Stomach smooth muscle (tissue), 2 donors: ENCODE data around the gene USP48.
A peak's percentile ranks its signal among the peaks of the same experiment; 100 is the strongest.

Source experiments
- H3K27ac ChIP-seq: one replicate; pipeline ENCODE4 v1.7.0; 2013; ENCODE audit warnings: mild to moderate bottlenecking, low read length, inconsistent platforms
- H3K27me3 ChIP-seq, 2 donors: one replicate each; pipeline ENCODE4 v1.7.0; 2013; ENCODE audit warnings: low read length in 2 of 2; ENCODE audit not compliant: insufficient read depth in 2 of 2, control insufficient read depth in 1 of 2
- H3K36me3 ChIP-seq, 2 donors: one replicate each; pipeline ENCODE4 v1.7.0; 2013; ENCODE audit warnings: low read length in 2 of 2; ENCODE audit not compliant: control insufficient read depth in 2 of 2, insufficient read depth in 2 of 2
- H3K4me1 ChIP-seq: one replicate; pipeline ENCODE4 v1.7.0; 2013; ENCODE audit warnings: low read length; ENCODE audit not compliant: control insufficient read depth, insufficient read depth
- H3K4me3 ChIP-seq, 2 donors: one replicate each; pipeline ENCODE4 v1.7.0; 2013; ENCODE audit warnings: low read length in 2 of 2
- H3K9ac ChIP-seq, 2 donors: one replicate each; pipeline ENCODE4 v1.7.0; 2013; ENCODE audit warnings: low read length in 2 of 2, mild to moderate bottlenecking in 1 of 2
- H3K9me3 ChIP-seq, 2 donors: one replicate each; pipeline ENCODE4 v1.7.0; 2013; ENCODE audit warnings: low read length in 2 of 2; ENCODE audit not compliant: control insufficient read depth in 2 of 2
- donor health status: healthy.
- donor health status: Pancreatic carcinoma.

The USP48 gene

GRCh38 chr1:21659924-21660326 is 123.0 kb downstream of the USP48 start:
- Histone ChIP-seq H3K9me3 (no peaks in the 10 kb centered on the region), H3K4me1 (no peaks in the 10 kb centered on the region), H3K27me3 (peaks cover 13 to 26% of the 10 kb centered on the region in 2 donors), H3K36me3 (no peaks in the 10 kb centered on the region), H3K9ac (no peak overlapping the region), H3K27ac (no peak overlapping the region), H3K4me3 (no peak overlapping the region)

- Histone ChIP-seq H3K27me3 (peaks cover 13 to 24% of the 10 kb centered on the region in 2 donors), H3K27ac (no peak overlapping the region), H3K36me3 (no peaks in the 10 kb centered on the region), H3K9me3 (no peaks in the 10 kb centered on the region), H3K9ac (no peak overlapping the region), H3K4me1 (no peaks in the 10 kb centered on the region), H3K4me3 (peak overlapping the region in 1 of 2 donors; percentile 22)
These were observed 123.6 kb downstream of the USP48 start for GRCh38 chr1:21659099-21659923.

GRCh38 chr1:21657456-21658190 is 125.3 kb downstream of the USP48 start:
- Histone ChIP-seq H3K9ac (no peak overlapping the region), H3K9me3 (no peaks in the 10 kb centered on the region), H3K4me1 (no peaks in the 10 kb centered on the region), H3K27me3 (peaks cover 18 to 19% of the 10 kb centered on the region in 2 donors), H3K27ac (no peak overlapping the region), H3K4me3 (no peak overlapping the region), H3K36me3 (no peaks in the 10 kb centered on the region)

- no peak overlapping the region for H3K4me3 ChIP-seq
- no peaks in the 10 kb centered on the region for H3K9me3 ChIP-seq
- no peak overlapping the region for H3K27ac ChIP-seq
- no peak overlapping the region for H3K9ac ChIP-seq
- peaks cover 13% of the 10 kb centered on the region for H3K4me1 ChIP-seq
- H3K36me3 ChIP-seq: no peaks in the 10 kb centered on the region
- peaks cover 18 to 29% of the 10 kb centered on the region in 2 donors for H3K27me3 ChIP-seq
These were observed 127.2 kb downstream of the USP48 start for GRCh38 chr1:21655748-21656147.

- Histone ChIP-seq H3K27me3 (peaks cover 19 to 30% of the 10 kb centered on the region in 2 donors), H3K4me1 (peaks cover 13% of the 10 kb centered on the region), H3K27ac (no peak overlapping the region), H3K36me3 (no peaks in the 10 kb centered on the region), H3K9me3 (no peaks in the 10 kb centered on the region), H3K9ac (no peak overlapping the region), H3K4me3 (no peak overlapping the region)
These were observed 127.7 kb downstream of the USP48 start for GRCh38 chr1:21655259-21655658.

GRCh38 chr1:21654209-21654608 is 128.7 kb downstream of the USP48 start:
- H3K4me1 ChIP-seq: peaks cover 13% of the 10 kb centered on the region

GRCh38 chr1:21653744-21654100 is 129.2 kb downstream of the USP48 start:
- no peak overlapping the region for H3K9ac ChIP-seq
- H3K4me3 ChIP-seq: no peak overlapping the region
- H3K27ac ChIP-seq: no peak overlapping the region
- H3K4me1 ChIP-seq: peaks cover 13% of the 10 kb centered on the region
- no peaks in the 10 kb centered on the region for H3K36me3 ChIP-seq
- H3K9me3 ChIP-seq: no peaks in the 10 kb centered on the region
- H3K27me3 ChIP-seq: peaks cover 17 to 33% of the 10 kb centered on the region in 2 donors

More at GRCh38 chr1:21654209-21654608, 128.7 kb downstream of the USP48 start:
- Histone ChIP-seq H3K27ac (no peak overlapping the region), H3K9ac (no peak overlapping the region), H3K4me3 (no peak overlapping the region), H3K27me3 (peaks cover 17 to 29% of the 10 kb centered on the region in 2 donors), H3K36me3 (no peaks in the 10 kb centered on the region), H3K9me3 (no peaks in the 10 kb centered on the region)

GRCh38 chr1:21652937-21653743 is 129.8 kb downstream of the USP48 start:
- H3K9ac ChIP-seq: no peak overlapping the region
- peaks cover 13% of the 10 kb centered on the region for H3K4me1 ChIP-seq
- no peak overlapping the region for H3K4me3 ChIP-seq
- no peaks in the 10 kb centered on the region for H3K36me3 ChIP-seq
- H3K27me3 ChIP-seq: peaks cover 21 to 39% of the 10 kb centered on the region in 2 donors
- no peak overlapping the region for H3K27ac ChIP-seq
- no peaks in the 10 kb centered on the region for H3K9me3 ChIP-seq

GRCh38 chr1:21652101-21652936 is 130.6 kb downstream of the USP48 start:
- H3K4me3 ChIP-seq: no peak overlapping the region
- no peak overlapping the region for H3K9ac ChIP-seq
- peaks cover 27 to 42% of the 10 kb centered on the region in 2 donors for H3K27me3 ChIP-seq
- H3K9me3 ChIP-seq: no peaks in the 10 kb centered on the region
- no peaks in the 10 kb centered on the region for H3K36me3 ChIP-seq
- H3K4me1 ChIP-seq: peaks cover 13% of the 10 kb centered on the region
- H3K27ac ChIP-seq: no peak overlapping the region
